ENCODE measurements around the gene CTNND2.

- no peak for TF ChIP-seq CTCF (IDR thresholded peaks at IDR 0.05)
- TF ChIP-seq POLR2A (IDR thresholded peaks at IDR 0.05): no peak
These were observed 455.0 kb downstream of the CTNND2 start for GRCh38 chr5:11449217-11449616.
